IMR-90 (cell line): ENCODE data around the gene MYO10. TPM values are rescaled to one million over a fixed set of nuclear protein-coding genes. Genes with fewer than 3 reads are reported as not detected.
A peak's percentile ranks its signal among the peaks of the same experiment; 100 is the strongest.

Source experiments
- ATAC-seq: fragments of 200-7000 bp; cut with Tn5 transposase; 2 replicates; pipeline ENCODE4 v1.9.1; 2020; ENCODE audit warnings: low read depth, mild to moderate bottlenecking, moderate library complexity
- BruUV-seq: library from RNA; stranded (reverse); fragments of 400-500 nt; replicated peaks from 2 replicates; lab custom pipeline; 2021; lab: Mats Ljungman, UMichigan
- CTCF ChIA-PET: fragments of 300-600 bp; formaldehyde crosslinking; extraction: SDS; loops from one replicate; lab custom pipeline; 2021; ENCODE audit warnings: antibody characterized with exemption; lab: Yijun Ruan, JAX
- POLR2A ChIA-PET: fragments of 300-600 bp; sonication (Branson Sonifier 250); formaldehyde crosslinking; loops from one replicate; lab custom pipeline; 2022; ENCODE audit warnings: antibody characterized with exemption; ENCODE audit not compliant: unreplicated experiment; lab: Charles Lee
- DNase-seq: peaks from one replicate; pipeline ENCODE4 v3.0.0; 2013
- H2AFZ ChIP-seq: replicated peaks from 2 replicates; pipeline ENCODE3; 2013; ENCODE audit warnings: low read length, mild to moderate bottlenecking; ENCODE audit not compliant: poor library complexity
- H2AK5ac ChIP-seq: 2 replicates; pipeline ENCODE4 v1.6.1; 2013; ENCODE audit warnings: low read depth, low read length, inconsistent platforms
- H2AK9ac ChIP-seq: replicated peaks from 2 replicates; pipeline ENCODE3; 2013; ENCODE audit warnings: mild to moderate bottlenecking, low read depth, low read length, moderate library complexity; ENCODE audit not compliant: poor library complexity
- H2BK120ac ChIP-seq: 2 replicates; pipeline ENCODE4 v1.6.1; 2013; ENCODE audit warnings: low read depth, low read length, inconsistent platforms
- H2BK15ac ChIP-seq: 3 replicates; pipeline ENCODE4 v1.6.1; 2013; ENCODE audit warnings: low read depth, low read length, inconsistent platforms
- H2BK20ac ChIP-seq: 2 replicates; pipeline ENCODE4 v1.6.1; 2013; ENCODE audit warnings: low read depth, mild to moderate bottlenecking, inconsistent platforms, low read length, moderate library complexity
- H2BK5ac ChIP-seq: 2 replicates; pipeline ENCODE4 v1.6.1; 2013; ENCODE audit warnings: mild to moderate bottlenecking, low read depth, low read length, inconsistent platforms; ENCODE audit not compliant: poor library complexity, severe bottlenecking
- H3K14ac ChIP-seq: replicated peaks from 2 replicates; pipeline ENCODE4 v1.6.1; 2013; ENCODE audit warnings: low read depth, low read length, inconsistent platforms
- H3K18ac ChIP-seq: 2 replicates; pipeline ENCODE4 v1.6.1; 2013; ENCODE audit warnings: low read depth, low read length, control low read depth
- H3K23ac ChIP-seq: 2 replicates; pipeline ENCODE4 v1.6.1; 2013; ENCODE audit warnings: low read depth, low read length, inconsistent platforms
- H3K27ac ChIP-seq: 2 replicates; pipeline ENCODE4 v1.5.1; 2013; ENCODE audit warnings: mild to moderate bottlenecking, control low read depth, low read length; ENCODE audit not compliant: insufficient read depth
- H3K27me3 ChIP-seq: 2 replicates; pipeline ENCODE4 v1.6.1; 2013; ENCODE audit warnings: low read length; ENCODE audit not compliant: control insufficient read depth, insufficient read depth
- H3K36me3 ChIP-seq: 2 replicates; pipeline ENCODE4 v1.6.1; 2013; ENCODE audit warnings: low read length, mixed read lengths; ENCODE audit not compliant: control insufficient read depth, insufficient read depth
- H3K4ac ChIP-seq: 2 replicates; pipeline ENCODE4 v1.6.1; 2013; ENCODE audit warnings: low read depth, low read length, inconsistent platforms
- H3K4me1 ChIP-seq: 2 replicates; pipeline ENCODE4 v1.6.1; 2013; ENCODE audit warnings: low read length, mixed read lengths; ENCODE audit not compliant: control insufficient read depth, insufficient read depth
- H3K4me2 ChIP-seq: 2 replicates; pipeline ENCODE4 v1.6.1; 2013; ENCODE audit warnings: low read depth, mild to moderate bottlenecking, control low read depth, low read length, moderate library complexity
- H3K4me3 ChIP-seq: 2 replicates; pipeline ENCODE4 v1.5.1; 2013; ENCODE audit warnings: low read depth, mild to moderate bottlenecking, control low read depth, low read length, moderate library complexity; ENCODE audit not compliant: insufficient read depth
- H3K56ac ChIP-seq: 2 replicates; pipeline ENCODE4 v1.6.1; 2013; ENCODE audit warnings: low read length, inconsistent platforms; ENCODE audit not compliant: insufficient read depth; ENCODE audit errors: extremely low read depth
- H3K79me1 ChIP-seq, 2 experiments: 2 replicates each; pipeline ENCODE4 v1.6.1; 2013; ENCODE audit warnings: low read length in 2 of 2, inconsistent platforms in 1 of 2, low read depth in 1 of 2
- H3K9ac ChIP-seq: 2 replicates; pipeline ENCODE4 v1.6.1; 2013; ENCODE audit warnings: low read depth, low read length, control low read depth
- H3K9me1 ChIP-seq: 2 replicates; pipeline ENCODE4 v1.6.1; 2013; ENCODE audit warnings: low read length, inconsistent platforms; ENCODE audit not compliant: insufficient read depth
- H3K9me3 ChIP-seq: 2 replicates; pipeline ENCODE4 v1.6.1; 2013; ENCODE audit warnings: low read length; ENCODE audit not compliant: control insufficient read depth, insufficient read depth
- H4K20me1 ChIP-seq: 2 replicates; pipeline ENCODE4 v1.6.1; 2013; ENCODE audit warnings: low read length, inconsistent platforms; ENCODE audit not compliant: insufficient read depth
- H4K5ac ChIP-seq: 2 replicates; pipeline ENCODE4 v1.6.1; 2013; ENCODE audit warnings: mild to moderate bottlenecking, low read depth, low read length, control low read depth
- H4K8ac ChIP-seq, 2 experiments: 2 replicates each; pipeline ENCODE4 v1.6.1; 2013; ENCODE audit warnings: low read depth in 2 of 2, low read length in 2 of 2, control low read depth in 1 of 2, inconsistent platforms in 1 of 2
- H4K91ac ChIP-seq: 2 replicates; pipeline ENCODE4 v1.6.1; 2013; ENCODE audit warnings: low read depth, low read length, inconsistent platforms; ENCODE audit not compliant: insufficient read depth
- BHLHE40 ChIP-seq: fragments of 150-350 bp; IDR thresholded peaks from 2 replicates; pipeline ENCODE4 v1.6.1; 2016; ENCODE audit warnings: mild to moderate bottlenecking, low read depth, low read length
- CEBPB ChIP-seq: IDR thresholded peaks from 2 replicates; pipeline ENCODE4 v1.6.1; 2012; ENCODE audit warnings: low read depth, low read length, improper control_type of control experiment
- CHD1 ChIP-seq: IDR thresholded peaks from 2 replicates; pipeline ENCODE4 v1.6.1; 2012; ENCODE audit warnings: low read depth, low read length, improper control_type of control experiment
- ELK1 ChIP-seq: fragments of 150-350 bp; IDR thresholded peaks from 2 replicates; pipeline ENCODE4 v1.6.1; 2016; ENCODE audit warnings: low read depth, mild to moderate bottlenecking, low read length, moderate library complexity, borderline replicate concordance
- FOS ChIP-seq: fragments of 150-350 bp; IDR thresholded peaks from 2 replicates; pipeline ENCODE4 v1.6.1; 2016; ENCODE audit warnings: low read depth, low read length
- MAFK ChIP-seq: IDR thresholded peaks from 2 replicates; pipeline ENCODE4 v1.6.1; 2012; ENCODE audit warnings: low read depth, low read length, improper control_type of control experiment
- MAZ ChIP-seq: IDR thresholded peaks from 2 replicates; pipeline ENCODE4 v1.6.1; 2012; ENCODE audit warnings: low read depth, mild to moderate bottlenecking, low read length, improper control_type of control experiment, moderate library complexity, borderline replicate concordance
- MXI1 ChIP-seq: IDR thresholded peaks from 2 replicates; pipeline ENCODE4 v1.6.1; 2012; ENCODE audit warnings: low read depth, mild to moderate bottlenecking, low read length, moderate library complexity, borderline replicate concordance
- NFE2L2 ChIP-seq: fragments of 150-350 bp; IDR thresholded peaks from 2 replicates; pipeline ENCODE4 v1.6.1; 2016; ENCODE audit warnings: low read depth, mild to moderate bottlenecking, low read length
- POLR2A ChIP-seq: IDR thresholded peaks from 2 replicates; pipeline ENCODE4 v1.6.1; 2012; ENCODE audit warnings: mild to moderate bottlenecking, low read depth, low read length
- RAD21 ChIP-seq: IDR thresholded peaks from 2 replicates; pipeline ENCODE4 v1.6.1; 2012; ENCODE audit warnings: low read length, improper control_type of control experiment
- RCOR1 ChIP-seq: IDR thresholded peaks from 2 replicates; pipeline ENCODE4 v1.6.1; 2012; ENCODE audit warnings: mild to moderate bottlenecking, low read length, improper control_type of control experiment; ENCODE audit not compliant: insufficient replicate concordance
- RFX5 ChIP-seq: IDR thresholded peaks from 2 replicates; pipeline ENCODE4 v1.8.0; 2012; ENCODE audit warnings: low read depth, mild to moderate bottlenecking, low read length, moderate library complexity
- SMC3 ChIP-seq: fragments of 150-350 bp; IDR thresholded peaks from 2 replicates; pipeline ENCODE4 v1.6.1; 2016; ENCODE audit warnings: low read depth, mild to moderate bottlenecking, antibody characterized with exemption, low read length, moderate library complexity
- USF2 ChIP-seq: fragments of 150-350 bp; IDR thresholded peaks from 2 replicates; pipeline ENCODE4 v1.6.1; 2017; ENCODE audit warnings: mild to moderate bottlenecking, antibody characterized with exemption, low read length, low read depth
- WGBS, 2 experiments: methylation state at CpG; one replicate each; pipeline versions ENCODE4 v1.1.5 to v1.1.7; 2013; ENCODE audit warnings: missing lambda C conversion rate in 2 of 2; ENCODE audit not compliant: insufficient read length in 1 of 2; ENCODE audit errors: extremely low coverage in 2 of 2; 5-methylcytosine and 5-hydroxymethylcytosine counted together
- dilution Hi-C: fragments of 300-500 bp; cut with HindIII; formaldehyde crosslinking; loops from one replicate; pipeline ENCODE4 v1.14.3; 2018; ENCODE audit warnings: low sequenced_read_pairs; ENCODE audit not compliant: unreplicated experiment
- in situ Hi-C: fragments of 300-500 bp; cut with MboI; formaldehyde crosslinking; loops from 3 replicates; pipeline ENCODE4 v1.14.3; 2019; ENCODE audit warnings: low sequenced_read_pairs, inconsistent platforms, mixed read lengths
- intact Hi-C: fragments of 100-400 bp; cut with micrococcal nuclease; formaldehyde crosslinking; loops from 2 replicates; pipeline ENCODE4 v1.10.0; 2022
- polyA plus RNA-seq, 3 experiments: library from polyadenylated mRNA; depleted of rRNA; stranded (reverse); fragments of >200 nt; gene quantifications; 2 replicates each; pipeline ENCODE4 v1.2.3, GENCODE V29; 2012; ENCODE audit warnings: low replicate concordance in 1 of 3
- total RNA-seq: library from RNA; depleted of rRNA; stranded (reverse); fragments of >200 nt; gene quantifications from 2 replicates; pipeline ENCODE4 v1.2.3, GENCODE V29; 2012
- TF ChIP-seq, protein P1 (sequence below): conservative IDR thresholded peaks from 2 replicates; pipeline ENCODE4 v1.5.1; 2012; ENCODE audit warnings: mild to moderate bottlenecking, low read depth, low read length, improper control_type of control experiment

MYO10 gene
- total and polyA plus RNA-seq, 2 of the 4 experiments (the other 2 are of a cell fraction): 39.9 to 115 TPM

DNA sequence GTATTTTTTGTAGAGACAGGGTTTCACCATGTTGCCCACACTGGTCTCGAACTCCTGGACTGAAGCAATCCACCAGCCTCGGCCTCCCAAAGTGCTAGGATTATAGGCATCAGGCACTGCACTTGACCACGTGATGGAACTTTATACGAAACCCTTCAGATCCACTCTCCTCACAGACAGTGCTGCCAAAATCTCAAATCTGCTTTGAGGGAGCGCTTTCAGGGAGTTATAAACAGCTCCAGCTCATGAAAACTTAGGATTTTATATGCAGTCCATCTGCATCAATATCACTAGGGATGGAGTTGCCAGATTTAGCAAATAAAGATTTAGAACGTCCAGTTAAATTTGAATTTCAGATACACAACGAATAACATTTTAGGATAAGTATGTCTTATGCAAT, 25.0 kb upstream of the MYO10 start:
- no peak overlapping the region for H2AFZ ChIP-seq
- dilution Hi-C loops: no loop called here
- ChIA-PET CTCF (interaction anchor here (0.5 kb wide), 1 partner anchor 164 kb away, joined by 4 read pairs; no protein-coding TSS in a partner anchor), POLR2A (interaction anchor here (0.6 kb wide), 1 partner anchor 10 kb away, joined by 3 read pairs; no protein-coding TSS in a partner anchor)
- H2AK5ac ChIP-seq: no peak overlapping the region
- intact Hi-C loops: no loop called here
- no peak overlapping the region for H4K8ac ChIP-seq
- H3K4ac ChIP-seq: 0 out of 2 replicates have a peak overlapping the region, but pooled peaks have one; percentile 40
- 78% methylated on average over 3 of the region's 7 CpGs; no CpG with 5 or more reads in 1 of the 2 experiments for WGBS, 2 experiments
- BruUV-seq: no TSS peak
- in situ Hi-C loops: no loop called here
- H3K36me3 ChIP-seq: no peaks in the 10 kb centered on the region
- no peak overlapping the region for H3K4me2 ChIP-seq
- no peaks in the 10 kb centered on the region for H3K9me3 ChIP-seq
- no peak overlapping the region for H3K18ac ChIP-seq
- H4K91ac ChIP-seq: no peak overlapping the region
- H3K4me3 ChIP-seq: no peak overlapping the region
- ATAC-seq (no peak), DNase-seq (no peak)
- H3K9me1 ChIP-seq: peaks cover 5% of the 10 kb centered on the region; the same call in 1 of the 2 replicates
- no peak overlapping the region for H2BK5ac ChIP-seq
- H2AK9ac ChIP-seq: no peak overlapping the region
- no peak overlapping the region for H4K5ac ChIP-seq
- TF ChIP-seq CEBPB (no peak), SMC3 (no peak), MXI1 (no peak), RAD21 (no peak), CHD1 (no peak), BHLHE40 (no peak), MAFK (no peak), MAZ (no peak), RFX5 (no peak), NFE2L2 (no peak), RCOR1 (no peak), ELK1 (no peak), POLR2A (no peak), FOS (no peak), USF2 (no peak)
- TF ChIP-seq, protein P1, sequence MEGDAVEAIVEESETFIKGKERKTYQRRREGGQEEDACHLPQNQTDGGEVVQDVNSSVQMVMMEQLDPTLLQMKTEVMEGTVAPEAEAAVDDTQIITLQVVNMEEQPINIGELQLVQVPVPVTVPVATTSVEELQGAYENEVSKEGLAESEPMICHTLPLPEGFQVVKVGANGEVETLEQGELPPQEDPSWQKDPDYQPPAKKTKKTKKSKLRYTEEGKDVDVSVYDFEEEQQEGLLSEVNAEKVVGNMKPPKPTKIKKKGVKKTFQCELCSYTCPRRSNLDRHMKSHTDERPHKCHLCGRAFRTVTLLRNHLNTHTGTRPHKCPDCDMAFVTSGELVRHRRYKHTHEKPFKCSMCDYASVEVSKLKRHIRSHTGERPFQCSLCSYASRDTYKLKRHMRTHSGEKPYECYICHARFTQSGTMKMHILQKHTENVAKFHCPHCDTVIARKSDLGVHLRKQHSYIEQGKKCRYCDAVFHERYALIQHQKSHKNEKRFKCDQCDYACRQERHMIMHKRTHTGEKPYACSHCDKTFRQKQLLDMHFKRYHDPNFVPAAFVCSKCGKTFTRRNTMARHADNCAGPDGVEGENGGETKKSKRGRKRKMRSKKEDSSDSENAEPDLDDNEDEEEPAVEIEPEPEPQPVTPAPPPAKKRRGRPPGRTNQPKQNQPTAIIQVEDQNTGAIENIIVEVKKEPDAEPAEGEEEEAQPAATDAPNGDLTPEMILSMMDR: no peak
- H3K14ac ChIP-seq: no peak overlapping the region
- H2BK20ac ChIP-seq: no peak overlapping the region; the same call in 1 of the 2 replicates
- H3K79me1 ChIP-seq: peaks cover 8 to 10% of the 10 kb centered on the region in 2 experiments; a peak in 2 of 4 replicates
- H2BK120ac ChIP-seq: no peak overlapping the region; the same call in 1 of the 2 replicates
- H3K27ac ChIP-seq: no peak overlapping the region
- H3K56ac ChIP-seq: no peak overlapping the region
- peaks cover 9% of the 10 kb centered on the region for H3K4me1 ChIP-seq
- no peaks in the 10 kb centered on the region for H4K20me1 ChIP-seq
- H3K23ac ChIP-seq: no peak overlapping the region
- H3K9ac ChIP-seq: no peak overlapping the region
- no peak overlapping the region for H2BK15ac ChIP-seq
- no peaks in the 10 kb centered on the region for H3K27me3 ChIP-seq
